WTC11 (cell line): ENCODE data around the gene PUM1. TPM values are rescaled to one million over a fixed set of nuclear protein-coding genes. Genes with fewer than 3 reads are reported as not detected.
A peak's percentile ranks its signal among the peaks of the same experiment; 100 is the strongest.

Source experiments
- ATAC-seq: fragments of 200-7000 bp; cut with Tn5 transposase; 2 replicates; pipeline ENCODE4 v1.10.0; 2021; ENCODE audit warnings: mild to moderate bottlenecking, moderate library complexity
- CTCF ChIA-PET: fragments of 300-600 bp; sonication (Branson Sonifier 250); formaldehyde crosslinking; loops from one replicate; lab custom pipeline; 2021; ENCODE audit warnings: antibody characterized with exemption; lab: Charles Lee
- POLR2A ChIA-PET: fragments of 350-600 bp; sonication (Branson Sonifier 250); formaldehyde crosslinking; loops from one replicate; lab custom pipeline; 2021; ENCODE audit warnings: antibody characterized with exemption; lab: Charles Lee
- DNase-seq: peaks from one replicate; pipeline ENCODE4 v3.0.0; 2021; ENCODE audit warnings: low spot score
- H3K27ac Mint-ChIP-seq: 2 replicates; pipeline ENCODE4 v1.8.0; 2021; ENCODE audit warnings: mixed read lengths
- H3K27me3 Mint-ChIP-seq: 2 replicates; pipeline ENCODE4 v1.8.0; 2021; ENCODE audit warnings: low read depth, mild to moderate bottlenecking, moderate library complexity, mixed read lengths
- H3K36me3 Mint-ChIP-seq: 2 replicates; pipeline ENCODE4 v1.8.0; 2021; ENCODE audit warnings: mixed read lengths
- H3K4me1 Mint-ChIP-seq: 2 replicates; pipeline ENCODE4 v1.8.0; 2022; ENCODE audit warnings: mixed read lengths
- H3K4me3 Mint-ChIP-seq: 2 replicates; pipeline ENCODE4 v1.8.0; 2021; ENCODE audit warnings: mild to moderate bottlenecking, moderate library complexity, mixed read lengths
- H3K9me3 Mint-ChIP-seq: 2 replicates; pipeline ENCODE4 v1.8.0; 2021; ENCODE audit warnings: mixed read lengths
- ATF1 ChIP-seq: sonication (generic); formaldehyde crosslinking; IDR thresholded peaks from 2 replicates; pipeline ENCODE4 v1.8.1; 2023; ENCODE audit warnings: mild to moderate bottlenecking, moderate library complexity, missing genetic modification reagents
- ATF2 ChIP-seq: sonication (generic); formaldehyde crosslinking; IDR thresholded peaks from 2 replicates; pipeline ENCODE4 v1.8.1; 2022; ENCODE audit warnings: low read depth, missing genetic modification reagents, borderline replicate concordance
- ELF4 ChIP-seq: sonication (generic); formaldehyde crosslinking; IDR thresholded peaks from 2 replicates; pipeline ENCODE4 v1.8.1; 2022; ENCODE audit warnings: low read depth, mild to moderate bottlenecking, moderate library complexity, missing genetic modification reagents
- FOXK1 ChIP-seq: sonication (generic); formaldehyde crosslinking; IDR thresholded peaks from 2 replicates; pipeline ENCODE4 v1.8.0; 2022; ENCODE audit warnings: mild to moderate bottlenecking, moderate library complexity, missing genetic modification reagents
- GTF2I ChIP-seq: fragments of 250-450 bp; sonication (Bioruptor Pico); conservative IDR thresholded peaks from 2 replicates; pipeline ENCODE4 v1.4.0; 2021; ENCODE audit warnings: mild to moderate bottlenecking
- HMGA2 ChIP-seq: fragments of 250-450 bp; sonication (Bioruptor Pico); IDR thresholded peaks from 2 replicates; pipeline ENCODE4 v1.4.0; 2021; ENCODE audit warnings: mild to moderate bottlenecking, moderate library complexity
- TP53 ChIP-seq: sonication (generic); formaldehyde crosslinking; IDR thresholded peaks from 2 replicates; pipeline ENCODE4 v1.8.1; 2023; ENCODE audit warnings: mild to moderate bottlenecking, missing genetic modification reagents
- ZBTB43 ChIP-seq: sonication (generic); formaldehyde crosslinking; IDR thresholded peaks from 2 replicates; pipeline ENCODE4 v1.8.1; 2023; ENCODE audit warnings: mild to moderate bottlenecking, missing genetic modification reagents
- ZNF263 ChIP-seq: sonication (generic); formaldehyde crosslinking; IDR thresholded peaks from 2 replicates; pipeline ENCODE4 v1.8.1; 2022; ENCODE audit warnings: low read depth, mild to moderate bottlenecking, moderate library complexity, missing genetic modification reagents
- ZSCAN18 ChIP-seq: fragments of 250-450 bp; sonication (Bioruptor Pico); IDR thresholded peaks from 2 replicates; pipeline ENCODE4 v2.1.2; 2022; ENCODE audit warnings: mild to moderate bottlenecking, moderate library complexity
- total RNA-seq: library from RNA; stranded (reverse); gene quantifications from 3 replicates; pipeline ENCODE4 v1.2.3, GENCODE V29; 2021
- TF ChIP-seq, protein P1 (sequence below): sonication (generic); formaldehyde crosslinking; IDR thresholded peaks from 2 replicates; pipeline ENCODE4 v1.8.0; 2023; ENCODE audit warnings: missing genetic modification reagents, mild to moderate bottlenecking, borderline replicate concordance
- TF ChIP-seq, protein P2 (sequence below): sonication (generic); formaldehyde crosslinking; IDR thresholded peaks from 2 replicates; pipeline ENCODE4 v1.8.0; 2022; ENCODE audit warnings: missing genetic modification reagents

The PUM1 gene
- total RNA-seq, 1 experiment from 2014 or later, result 147 TPM

DNA sequence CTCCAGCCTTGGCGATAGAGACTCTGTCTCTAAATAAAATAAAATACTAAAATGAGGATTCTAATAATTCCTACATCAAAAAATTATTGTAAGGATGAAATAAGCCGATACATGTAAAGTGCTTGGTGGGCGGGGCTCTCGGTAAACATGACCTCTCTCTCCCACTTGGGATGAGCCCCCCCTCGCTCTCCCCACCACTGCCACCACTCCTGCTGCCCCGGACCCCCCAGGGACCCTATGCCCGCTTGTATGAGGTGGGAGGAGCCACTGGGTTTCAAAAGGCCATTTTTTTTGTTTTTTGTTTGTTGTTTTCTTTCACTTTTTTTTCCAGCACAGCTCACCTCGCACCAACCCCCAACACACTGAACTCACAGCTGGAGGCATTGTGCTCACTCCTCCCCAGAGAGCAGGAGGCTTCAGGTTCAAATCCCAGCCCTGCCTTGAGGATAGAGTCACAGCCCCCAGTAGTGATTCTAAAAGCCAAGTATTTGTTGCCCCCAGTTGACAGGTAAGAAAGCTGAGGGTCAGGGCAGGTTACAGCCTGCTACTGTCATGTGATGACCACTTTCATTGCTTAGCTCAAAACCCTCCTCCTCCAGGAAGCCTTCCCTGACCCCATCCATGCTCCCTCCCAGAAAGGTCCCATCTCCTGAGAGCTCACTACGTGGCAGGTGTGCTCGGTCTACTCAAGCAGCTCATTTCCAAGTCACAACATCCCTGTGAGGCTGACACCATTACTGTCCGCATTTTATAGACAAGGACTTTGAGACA lies 161.1 kb downstream of the PUM1 start:
- H3K27ac Mint-ChIP-seq, result peak overlapping the region; percentile 7; the same call in 1 of the 2 replicates
- H3K36me3 Mint-ChIP-seq, result no peaks in the 10 kb centered on the region
- DNase-seq, result no peak

GRCh38 chr1:30903343-30904034 lies 162.0 kb downstream of the PUM1 start:
- Mint-ChIP-seq H3K36me3 (no peaks in the 10 kb centered on the region), H3K27me3 (peaks cover 9% of the 10 kb centered on the region), H3K27ac (peak overlapping the region; percentile 60; the same call in 1 of the 2 replicates), H3K4me1 (peaks cover 41% of the 10 kb centered on the region), H3K9me3 (no peaks in the 10 kb centered on the region), H3K4me3 (no peak overlapping the region)
- no peak for TF ChIP-seq ATF2
- peak; percentile 76 for TF ChIP-seq GTF2I (CRISPR knock-in tag)
- DNase-seq (no peak), ATAC-seq (no peak)
- ChIA-PET CTCF (interaction anchor here (0.6 to 17.8 kb wide), 7 partner anchors 8 to 124 kb away, joined by 3 to 606 read pairs (median 4); no protein-coding TSS in a partner anchor), POLR2A (interaction anchor here (0.9 to 1.2 kb wide), 2 partner anchors 15 to 87 kb away, joined by 3 read pairs; no protein-coding TSS in a partner anchor)

More for the DNA sequence above, 161.1 kb downstream of the PUM1 start:
- POLR2A ChIA-PET, result interaction anchor here (0.9 to 1.2 kb wide), 2 partner anchors 16 to 88 kb away, joined by 3 read pairs; no protein-coding TSS in a partner anchor
- Mint-ChIP-seq H3K4me3 (no peak overlapping the region), H3K27me3 (peaks cover 13% of the 10 kb centered on the region), H3K4me1 (peaks cover 45% of the 10 kb centered on the region), H3K9me3 (no peaks in the 10 kb centered on the region)
- TF ChIP-seq, protein P1, sequence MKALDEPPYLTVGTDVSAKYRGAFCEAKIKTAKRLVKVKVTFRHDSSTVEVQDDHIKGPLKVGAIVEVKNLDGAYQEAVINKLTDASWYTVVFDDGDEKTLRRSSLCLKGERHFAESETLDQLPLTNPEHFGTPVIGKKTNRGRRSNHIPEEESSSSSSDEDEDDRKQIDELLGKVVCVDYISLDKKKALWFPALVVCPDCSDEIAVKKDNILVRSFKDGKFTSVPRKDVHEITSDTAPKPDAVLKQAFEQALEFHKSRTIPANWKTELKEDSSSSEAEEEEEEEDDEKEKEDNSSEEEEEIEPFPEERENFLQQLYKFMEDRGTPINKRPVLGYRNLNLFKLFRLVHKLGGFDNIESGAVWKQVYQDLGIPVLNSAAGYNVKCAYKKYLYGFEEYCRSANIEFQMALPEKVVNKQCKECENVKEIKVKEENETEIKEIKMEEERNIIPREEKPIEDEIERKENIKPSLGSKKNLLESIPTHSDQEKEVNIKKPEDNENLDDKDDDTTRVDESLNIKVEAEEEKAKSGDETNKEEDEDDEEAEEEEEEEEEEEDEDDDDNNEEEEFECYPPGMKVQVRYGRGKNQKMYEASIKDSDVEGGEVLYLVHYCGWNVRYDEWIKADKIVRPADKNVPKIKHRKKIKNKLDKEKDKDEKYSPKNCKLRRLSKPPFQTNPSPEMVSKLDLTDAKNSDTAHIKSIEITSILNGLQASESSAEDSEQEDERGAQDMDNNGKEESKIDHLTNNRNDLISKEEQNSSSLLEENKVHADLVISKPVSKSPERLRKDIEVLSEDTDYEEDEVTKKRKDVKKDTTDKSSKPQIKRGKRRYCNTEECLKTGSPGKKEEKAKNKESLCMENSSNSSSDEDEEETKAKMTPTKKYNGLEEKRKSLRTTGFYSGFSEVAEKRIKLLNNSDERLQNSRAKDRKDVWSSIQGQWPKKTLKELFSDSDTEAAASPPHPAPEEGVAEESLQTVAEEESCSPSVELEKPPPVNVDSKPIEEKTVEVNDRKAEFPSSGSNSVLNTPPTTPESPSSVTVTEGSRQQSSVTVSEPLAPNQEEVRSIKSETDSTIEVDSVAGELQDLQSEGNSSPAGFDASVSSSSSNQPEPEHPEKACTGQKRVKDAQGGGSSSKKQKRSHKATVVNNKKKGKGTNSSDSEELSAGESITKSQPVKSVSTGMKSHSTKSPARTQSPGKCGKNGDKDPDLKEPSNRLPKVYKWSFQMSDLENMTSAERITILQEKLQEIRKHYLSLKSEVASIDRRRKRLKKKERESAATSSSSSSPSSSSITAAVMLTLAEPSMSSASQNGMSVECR, result no peak
- CTCF ChIA-PET, result interaction anchor here (0.6 to 17.8 kb wide), 9 partner anchors 7 to 1908 kb away, joined by 3 to 606 read pairs (median 4); no protein-coding TSS in a partner anchor
- ATAC-seq, result no peak

DNA sequence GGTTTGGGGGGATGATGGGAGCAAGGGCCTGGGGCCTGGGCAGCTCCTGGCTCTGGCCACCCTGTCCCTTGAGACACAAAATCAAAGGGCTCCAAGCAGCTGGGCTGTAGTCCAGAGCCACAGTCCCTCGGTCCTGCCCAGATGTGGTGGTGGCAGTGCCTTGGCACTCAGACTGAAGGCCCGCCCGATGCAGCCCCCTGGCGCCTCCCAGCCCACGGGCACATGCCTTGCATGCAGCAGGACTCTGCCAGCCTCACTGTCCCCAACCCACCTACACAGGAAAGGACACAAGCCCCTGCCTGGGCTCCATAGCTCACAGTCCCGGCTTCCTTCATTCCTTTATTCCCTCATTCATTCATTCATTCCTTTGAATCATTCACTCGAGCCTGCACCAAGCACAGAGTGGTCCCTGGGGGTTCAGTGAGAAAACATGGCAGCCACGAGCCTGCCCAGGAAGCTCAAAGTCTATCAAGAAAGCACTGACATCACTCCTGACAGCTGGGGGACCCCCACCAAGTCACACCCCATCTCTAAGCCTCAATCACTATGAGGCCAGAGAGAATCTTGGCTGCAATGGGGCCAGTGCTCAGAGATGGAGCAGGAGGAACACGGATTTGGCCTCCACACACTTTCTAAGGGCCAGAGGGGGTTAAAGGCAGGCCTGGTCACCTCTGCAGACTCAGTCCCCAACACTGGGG lies 162.8 kb downstream of the PUM1 start:
- POLR2A ChIA-PET, result interaction anchor here (1.2 kb wide), 1 partner anchor 87 kb away, joined by 3 read pairs; no protein-coding TSS in a partner anchor
- no peaks in the 10 kb centered on the region for H3K36me3 Mint-ChIP-seq
- no peak overlapping the region for H3K4me3 Mint-ChIP-seq
- H3K9me3 Mint-ChIP-seq, result no peaks in the 10 kb centered on the region
- CTCF ChIA-PET, result interaction anchor here (0.8 to 17.8 kb wide), 6 partner anchors 9 to 123 kb away, joined by 3 to 606 read pairs (median 4); no protein-coding TSS in a partner anchor
- DNase-seq (no peak), ATAC-seq (no peak)
- peaks cover 41% of the 10 kb centered on the region for H3K4me1 Mint-ChIP-seq
- H3K27me3 Mint-ChIP-seq, result peaks cover 8% of the 10 kb centered on the region
- peak overlapping the region; percentile 60 for H3K27ac Mint-ChIP-seq
- TF ChIP-seq ZBTB43 (CRISPR knock-in tag) (no peak), ZSCAN18 (CRISPR knock-in tag) (no peak), FOXK1 (no peak), HMGA2 (CRISPR knock-in tag) (no peak), GTF2I (CRISPR knock-in tag) (no peak), ELF4 (CRISPR knock-in tag) (no peak), TP53 (CRISPR knock-in tag) (no peak), ATF1 (no peak), ZNF263 (CRISPR knock-in tag) (no peak)
- TF ChIP-seq, protein P2, sequence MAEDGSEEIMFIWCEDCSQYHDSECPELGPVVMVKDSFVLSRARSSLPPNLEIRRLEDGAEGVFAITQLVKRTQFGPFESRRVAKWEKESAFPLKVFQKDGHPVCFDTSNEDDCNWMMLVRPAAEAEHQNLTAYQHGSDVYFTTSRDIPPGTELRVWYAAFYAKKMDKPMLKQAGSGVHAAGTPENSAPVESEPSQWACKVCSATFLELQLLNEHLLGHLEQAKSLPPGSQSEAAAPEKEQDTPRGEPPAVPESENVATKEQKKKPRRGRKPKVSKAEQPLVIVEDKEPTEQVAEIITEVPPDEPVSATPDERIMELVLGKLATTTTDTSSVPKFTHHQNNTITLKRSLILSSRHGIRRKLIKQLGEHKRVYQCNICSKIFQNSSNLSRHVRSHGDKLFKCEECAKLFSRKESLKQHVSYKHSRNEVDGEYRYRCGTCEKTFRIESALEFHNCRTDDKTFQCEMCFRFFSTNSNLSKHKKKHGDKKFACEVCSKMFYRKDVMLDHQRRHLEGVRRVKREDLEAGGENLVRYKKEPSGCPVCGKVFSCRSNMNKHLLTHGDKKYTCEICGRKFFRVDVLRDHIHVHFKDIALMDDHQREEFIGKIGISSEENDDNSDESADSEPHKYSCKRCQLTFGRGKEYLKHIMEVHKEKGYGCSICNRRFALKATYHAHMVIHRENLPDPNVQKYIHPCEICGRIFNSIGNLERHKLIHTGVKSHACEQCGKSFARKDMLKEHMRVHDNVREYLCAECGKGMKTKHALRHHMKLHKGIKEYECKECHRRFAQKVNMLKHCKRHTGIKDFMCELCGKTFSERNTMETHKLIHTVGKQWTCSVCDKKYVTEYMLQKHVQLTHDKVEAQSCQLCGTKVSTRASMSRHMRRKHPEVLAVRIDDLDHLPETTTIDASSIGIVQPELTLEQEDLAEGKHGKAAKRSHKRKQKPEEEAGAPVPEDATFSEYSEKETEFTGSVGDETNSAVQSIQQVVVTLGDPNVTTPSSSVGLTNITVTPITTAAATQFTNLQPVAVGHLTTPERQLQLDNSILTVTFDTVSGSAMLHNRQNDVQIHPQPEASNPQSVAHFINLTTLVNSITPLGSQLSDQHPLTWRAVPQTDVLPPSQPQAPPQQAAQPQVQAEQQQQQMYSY (CRISPR knock-in tag), result no peak
